HG02610 (cell line): ENCODE measurements around the gene TLDC2.

ENCODE experiments used
- ATAC-seq: cut with Tn5 transposase; IDR thresholded peaks from one replicate; pipeline ENCODE4 v1.9.1; 2021; ENCODE audit warnings: mild to moderate bottlenecking, moderate library complexity; ENCODE audit not compliant: unreplicated experiment

The TLDC2 gene

GRCh38 chr20:36941401-36941835, 65.5 kb downstream of the TLDC2 start:
- no peak for ATAC-seq
